Cardiac muscle cell (in vitro differentiated cells and primary cell): Measurements from ENCODE around the gene ADAMTSL1. TPM values are rescaled to one million over a fixed set of nuclear protein-coding genes. Genes with fewer than 3 reads are reported as not detected.

Experiments used
- DNase-seq, 2 donors: peaks; one replicate each; pipeline versions ENCODE4 v3.0.0 to v3.0.0-alpha.2; 2010 to 2017; ENCODE audit warnings: low read depth in 1 of 2, low spot score in 1 of 2
- H3K27ac ChIP-seq: fragments of 200-600 bp; sonication (generic); 2 replicates; pipeline ENCODE4 v1.5.1; 2016
- H3K27me3 ChIP-seq: fragments of 200-600 bp; sonication (generic); 2 replicates; pipeline ENCODE4 v1.6.0; 2016; ENCODE audit warnings: control low read depth
- H3K36me3 ChIP-seq: fragments of 200-600 bp; sonication (generic); 2 replicates; pipeline ENCODE4 v1.5.1; 2016; ENCODE audit warnings: control low read depth
- H3K4me1 ChIP-seq: fragments of 200-600 bp; sonication (generic); 2 replicates; pipeline ENCODE4 v1.8.1; 2017; ENCODE audit warnings: low read depth, mild to moderate bottlenecking, mixed run types
- H3K4me3 ChIP-seq: fragments of 200-600 bp; sonication (generic); 2 replicates; pipeline ENCODE4 v1.5.1; 2016; ENCODE audit warnings: mild to moderate bottlenecking
- H3K9me3 ChIP-seq: fragments of 200-600 bp; sonication (generic); 2 replicates; pipeline ENCODE4 v1.5.1; 2017; ENCODE audit warnings: low read depth, mild to moderate bottlenecking, control low read depth
- polyA plus RNA-seq: library from polyadenylated mRNA; unstranded; fragments of >200 nt; fragmentation: Nextera tagmentation; extraction: Ambion mirVana; gene quantifications from 2 replicates; pipeline ENCODE4 v1.2.1, GENCODE V29; 2016
- total RNA-seq: library from RNA; depleted of rRNA; stranded (reverse); fragments of >200 nt; gene quantifications from 2 replicates; pipeline ENCODE4 v1.2.3, GENCODE V29; 2016
- TF ChIP-seq, protein P1 (sequence below): IDR thresholded peaks from 2 replicates; pipeline ENCODE4 v1.5.1; 2012; ENCODE audit warnings: low read depth, mild to moderate bottlenecking, low read length

The ADAMTSL1 gene
- total and polyA plus RNA-seq, 2 experiments from 2014 or later = 12.6 to 63.0 TPM

DNA sequence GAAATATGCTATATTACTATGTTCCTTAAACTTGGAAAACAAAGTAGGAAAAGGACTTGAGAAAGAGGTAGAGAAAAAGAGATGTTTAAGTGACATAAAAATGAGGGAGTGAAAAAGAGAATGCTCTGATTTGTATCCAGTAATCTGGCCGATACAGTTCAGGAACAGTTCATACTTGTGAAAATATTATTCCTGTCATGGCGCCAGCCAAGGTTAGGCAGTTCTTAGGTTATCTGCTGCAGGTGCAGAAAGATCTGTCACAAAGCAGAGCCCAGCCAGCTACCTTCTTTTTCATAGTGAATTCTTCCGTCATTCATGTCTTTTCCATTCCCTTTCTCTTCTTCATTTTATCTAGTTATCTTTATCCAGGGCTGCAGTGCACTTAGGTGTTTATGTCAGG is 256.3 kb downstream of the ADAMTSL1 start:
- H3K27ac ChIP-seq = no peak overlapping the region
- no peak for DNase-seq
- no peaks in the 10 kb centered on the region for H3K36me3 ChIP-seq
- H3K27me3 ChIP-seq = no peaks in the 10 kb centered on the region
- TF ChIP-seq, protein P1, sequence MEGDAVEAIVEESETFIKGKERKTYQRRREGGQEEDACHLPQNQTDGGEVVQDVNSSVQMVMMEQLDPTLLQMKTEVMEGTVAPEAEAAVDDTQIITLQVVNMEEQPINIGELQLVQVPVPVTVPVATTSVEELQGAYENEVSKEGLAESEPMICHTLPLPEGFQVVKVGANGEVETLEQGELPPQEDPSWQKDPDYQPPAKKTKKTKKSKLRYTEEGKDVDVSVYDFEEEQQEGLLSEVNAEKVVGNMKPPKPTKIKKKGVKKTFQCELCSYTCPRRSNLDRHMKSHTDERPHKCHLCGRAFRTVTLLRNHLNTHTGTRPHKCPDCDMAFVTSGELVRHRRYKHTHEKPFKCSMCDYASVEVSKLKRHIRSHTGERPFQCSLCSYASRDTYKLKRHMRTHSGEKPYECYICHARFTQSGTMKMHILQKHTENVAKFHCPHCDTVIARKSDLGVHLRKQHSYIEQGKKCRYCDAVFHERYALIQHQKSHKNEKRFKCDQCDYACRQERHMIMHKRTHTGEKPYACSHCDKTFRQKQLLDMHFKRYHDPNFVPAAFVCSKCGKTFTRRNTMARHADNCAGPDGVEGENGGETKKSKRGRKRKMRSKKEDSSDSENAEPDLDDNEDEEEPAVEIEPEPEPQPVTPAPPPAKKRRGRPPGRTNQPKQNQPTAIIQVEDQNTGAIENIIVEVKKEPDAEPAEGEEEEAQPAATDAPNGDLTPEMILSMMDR = no peak
- H3K4me3 ChIP-seq = no peak overlapping the region
- H3K4me1 ChIP-seq = peaks cover 8% of the 10 kb centered on the region
- no peaks in the 10 kb centered on the region for H3K9me3 ChIP-seq

DNA sequence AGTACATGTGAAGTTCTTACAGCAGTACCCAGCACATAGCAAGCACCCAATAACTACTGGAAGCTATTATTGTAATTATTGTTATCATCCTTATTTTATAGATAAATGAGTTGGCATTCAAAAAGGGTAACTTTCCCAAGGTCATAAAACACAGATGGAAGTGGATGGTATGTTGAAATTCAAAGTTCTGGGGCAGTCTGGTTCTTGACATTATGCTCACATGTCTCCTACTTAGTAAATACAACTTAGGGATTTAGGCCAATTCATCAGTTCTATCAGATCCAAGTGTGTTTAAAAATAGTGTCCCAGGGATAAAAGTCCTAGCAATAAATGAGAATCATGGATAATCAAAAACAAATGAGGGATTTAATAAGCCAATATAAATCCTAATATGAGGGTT is 265.2 kb downstream of the ADAMTSL1 start:
- Histone ChIP-seq H3K4me3 (no peak overlapping the region), H3K27ac (no peak overlapping the region), H3K36me3 (no peaks in the 10 kb centered on the region), H3K9me3 (no peaks in the 10 kb centered on the region), H3K4me1 (no peaks in the 10 kb centered on the region), H3K27me3 (no peaks in the 10 kb centered on the region)
- DNase-seq = no peak
- TF ChIP-seq, protein P1 = no peak

DNA sequence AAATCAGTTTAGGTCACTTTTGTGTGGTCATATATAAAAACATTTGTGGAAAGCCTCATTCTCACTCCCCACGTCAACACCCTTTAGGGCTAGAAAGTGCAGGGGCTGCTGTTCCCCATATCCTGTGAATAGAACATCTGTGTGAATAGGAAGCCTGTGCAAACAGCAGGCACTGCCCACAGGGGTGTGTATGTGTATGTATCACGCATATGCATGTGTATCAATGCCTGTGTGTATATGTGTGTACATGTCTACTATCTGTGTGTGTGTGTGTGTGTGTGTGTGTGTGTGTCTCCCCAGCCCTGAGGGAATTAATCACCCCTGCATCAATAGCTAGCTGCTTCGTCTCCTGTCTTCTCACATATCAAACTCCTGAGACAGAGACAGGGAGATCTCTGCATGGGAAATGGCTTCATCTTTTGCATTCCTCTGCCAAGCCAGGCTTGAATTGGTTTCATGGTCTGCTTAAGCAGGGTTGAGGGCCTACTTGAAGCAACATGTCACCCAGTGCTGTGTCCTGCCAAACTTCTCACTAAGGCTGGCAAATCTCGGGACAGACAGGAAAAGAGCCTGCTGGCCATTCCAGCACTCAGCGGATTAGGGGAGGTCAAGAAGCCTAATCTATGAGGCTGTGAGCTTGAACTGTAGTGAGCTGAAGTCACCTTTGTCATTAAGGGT is 265.8 kb downstream of the ADAMTSL1 start:
- Histone ChIP-seq H3K9me3 (no peaks in the 10 kb centered on the region), H3K4me1 (no peaks in the 10 kb centered on the region), H3K36me3 (no peaks in the 10 kb centered on the region), H3K27ac (peak overlapping the region; percentile 4), H3K4me3 (no peak overlapping the region), H3K27me3 (no peaks in the 10 kb centered on the region)
- peak in 1 of 2 donors; percentile 30 for DNase-seq
- TF ChIP-seq, protein P1 = no peak

DNA sequence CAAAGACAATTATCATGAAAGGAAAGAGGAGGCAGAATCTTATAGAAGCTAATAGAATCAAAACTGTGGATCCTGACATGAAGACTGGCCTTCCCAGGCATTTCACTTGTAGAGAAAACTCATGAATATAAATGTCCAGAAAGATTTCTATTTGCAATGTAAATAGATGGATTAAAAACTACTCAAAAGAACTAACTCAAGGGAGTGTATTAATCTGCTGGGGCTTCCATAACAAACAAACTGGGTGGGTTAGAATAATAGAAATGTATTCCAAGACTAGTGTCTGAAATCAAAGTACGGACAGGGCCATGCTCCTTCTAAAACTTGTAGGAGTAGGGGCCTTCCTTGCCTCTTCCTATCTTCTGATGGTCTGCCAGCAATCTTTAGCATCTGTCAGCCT is 267.4 kb downstream of the ADAMTSL1 start:
- no peaks in the 10 kb centered on the region for H3K9me3 ChIP-seq
- TF ChIP-seq, protein P1 = no peak
- H3K4me3 ChIP-seq = no peak overlapping the region
- H3K36me3 ChIP-seq = no peaks in the 10 kb centered on the region
- no peak overlapping the region for H3K27ac ChIP-seq
- no peaks in the 10 kb centered on the region for H3K27me3 ChIP-seq
- no peak for DNase-seq
- no peaks in the 10 kb centered on the region for H3K4me1 ChIP-seq

- Histone ChIP-seq H3K27ac (no peak overlapping the region), H3K4me1 (no peaks in the 10 kb centered on the region), H3K36me3 (no peaks in the 10 kb centered on the region), H3K9me3 (no peaks in the 10 kb centered on the region), H3K4me3 (no peak overlapping the region), H3K27me3 (no peaks in the 10 kb centered on the region)
- TF ChIP-seq, protein P1 = no peak
- DNase-seq = no peak
Measured at GRCh38 chr9:18741945-18742344, 268.0 kb downstream of the ADAMTSL1 start.
